HG03565 (cell line): ENCODE results near the gene FNTB.

Source experiments
- ATAC-seq: cut with Tn5 transposase; IDR thresholded peaks from one replicate; pipeline ENCODE4 v1.9.1; 2021; ENCODE audit warnings: mild to moderate bottlenecking, moderate library complexity; ENCODE audit not compliant: unreplicated experiment

The FNTB gene, protein sequence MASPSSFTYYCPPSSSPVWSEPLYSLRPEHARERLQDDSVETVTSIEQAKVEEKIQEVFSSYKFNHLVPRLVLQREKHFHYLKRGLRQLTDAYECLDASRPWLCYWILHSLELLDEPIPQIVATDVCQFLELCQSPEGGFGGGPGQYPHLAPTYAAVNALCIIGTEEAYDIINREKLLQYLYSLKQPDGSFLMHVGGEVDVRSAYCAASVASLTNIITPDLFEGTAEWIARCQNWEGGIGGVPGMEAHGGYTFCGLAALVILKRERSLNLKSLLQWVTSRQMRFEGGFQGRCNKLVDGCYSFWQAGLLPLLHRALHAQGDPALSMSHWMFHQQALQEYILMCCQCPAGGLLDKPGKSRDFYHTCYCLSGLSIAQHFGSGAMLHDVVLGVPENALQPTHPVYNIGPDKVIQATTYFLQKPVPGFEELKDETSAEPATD

DNA sequence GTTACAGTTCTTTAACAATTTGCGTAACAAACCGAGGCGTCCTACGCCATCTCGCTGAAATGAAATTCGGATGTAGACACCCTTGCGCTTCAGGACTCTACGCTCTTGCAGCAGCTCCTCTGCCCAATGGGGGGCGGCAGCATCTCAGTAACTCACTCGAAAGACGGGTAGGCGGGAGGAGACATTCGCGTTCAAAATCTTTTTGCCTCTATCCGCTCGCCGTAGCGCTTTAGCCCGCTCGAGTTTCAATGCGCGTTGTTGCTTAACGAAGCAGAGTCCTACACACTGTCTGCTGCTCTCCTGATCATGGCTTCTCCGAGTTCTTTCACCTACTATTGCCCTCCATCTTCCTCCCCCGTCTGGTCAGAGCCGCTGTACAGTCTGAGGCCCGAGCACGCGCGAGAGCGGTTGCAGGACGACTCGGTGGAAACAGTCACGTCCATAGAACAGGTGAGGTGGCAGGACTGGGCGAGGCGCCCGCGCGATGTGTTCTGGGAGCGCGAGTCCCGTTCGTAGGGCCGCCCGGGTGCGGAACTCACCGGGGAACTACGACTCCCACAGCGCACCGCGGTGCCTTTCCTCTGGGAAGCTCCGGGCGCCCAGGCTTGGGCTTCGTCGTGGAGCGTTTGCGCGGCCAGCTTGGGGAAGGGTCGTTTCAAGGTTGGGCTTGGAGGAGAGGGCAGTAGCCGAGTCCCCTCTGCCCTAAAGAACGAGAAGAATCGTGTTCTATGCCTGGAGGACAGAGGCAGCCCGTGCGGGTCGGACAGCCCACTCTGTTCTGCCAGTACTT is at the start of gene FNTB:
TSS of gene FNTB (plus strand) at position 248 of the 790 bp plus-strand sequence. CDS start at position 307, 59 bp downstream.
- ATAC-seq: peak; percentile 75

DNA sequence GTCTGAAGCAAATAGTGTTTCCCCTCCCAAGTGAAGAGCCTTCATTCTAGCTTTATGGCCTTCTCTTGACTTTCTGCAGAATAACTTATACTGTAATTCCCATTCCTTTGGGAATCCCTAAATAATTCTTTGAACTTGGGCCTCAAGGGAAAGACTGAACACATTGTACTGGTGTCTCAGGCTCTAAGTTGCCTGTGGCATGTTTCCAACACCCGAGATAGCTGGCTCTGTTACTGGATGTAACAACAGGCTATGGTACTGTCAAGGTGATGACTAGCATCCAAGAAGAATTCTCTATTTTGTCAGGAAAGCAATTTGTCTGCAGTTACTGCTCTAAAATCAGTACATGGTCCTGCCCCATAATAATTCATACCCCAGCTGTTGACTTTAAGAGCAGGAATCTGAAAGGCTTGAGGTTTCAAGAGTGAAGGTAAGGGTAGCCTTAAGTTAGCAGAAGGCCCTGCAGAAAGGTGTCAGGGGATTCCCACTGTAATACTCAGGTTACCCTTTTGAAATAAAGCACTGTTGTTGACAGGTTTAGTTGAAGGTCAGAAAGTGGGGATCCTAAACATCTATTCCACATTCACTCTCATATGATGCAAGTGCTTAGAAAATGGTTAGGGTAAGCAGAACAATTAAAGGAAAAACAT is 49.4 kb upstream of the FNTB start:
- ATAC-seq: no peak

DNA sequence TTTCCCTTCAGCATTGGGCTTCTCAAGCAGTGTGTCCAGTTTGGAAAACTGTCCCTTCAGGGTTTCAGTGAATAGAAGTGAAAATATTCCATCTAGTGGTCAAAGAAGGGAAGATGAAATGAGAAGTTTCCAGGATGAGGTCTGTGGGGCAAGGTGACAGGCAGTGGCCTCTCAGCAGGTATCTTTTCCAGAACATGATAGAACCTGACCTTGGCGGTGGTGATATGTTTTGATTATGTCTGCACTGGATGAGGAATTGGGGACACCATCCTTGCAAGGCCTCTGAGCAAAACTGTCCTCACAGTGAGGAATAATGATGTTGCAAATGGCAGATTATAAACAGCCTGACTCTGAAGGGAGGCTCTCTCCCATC is 48.9 kb upstream of the FNTB start:
- no peak for ATAC-seq

DNA sequence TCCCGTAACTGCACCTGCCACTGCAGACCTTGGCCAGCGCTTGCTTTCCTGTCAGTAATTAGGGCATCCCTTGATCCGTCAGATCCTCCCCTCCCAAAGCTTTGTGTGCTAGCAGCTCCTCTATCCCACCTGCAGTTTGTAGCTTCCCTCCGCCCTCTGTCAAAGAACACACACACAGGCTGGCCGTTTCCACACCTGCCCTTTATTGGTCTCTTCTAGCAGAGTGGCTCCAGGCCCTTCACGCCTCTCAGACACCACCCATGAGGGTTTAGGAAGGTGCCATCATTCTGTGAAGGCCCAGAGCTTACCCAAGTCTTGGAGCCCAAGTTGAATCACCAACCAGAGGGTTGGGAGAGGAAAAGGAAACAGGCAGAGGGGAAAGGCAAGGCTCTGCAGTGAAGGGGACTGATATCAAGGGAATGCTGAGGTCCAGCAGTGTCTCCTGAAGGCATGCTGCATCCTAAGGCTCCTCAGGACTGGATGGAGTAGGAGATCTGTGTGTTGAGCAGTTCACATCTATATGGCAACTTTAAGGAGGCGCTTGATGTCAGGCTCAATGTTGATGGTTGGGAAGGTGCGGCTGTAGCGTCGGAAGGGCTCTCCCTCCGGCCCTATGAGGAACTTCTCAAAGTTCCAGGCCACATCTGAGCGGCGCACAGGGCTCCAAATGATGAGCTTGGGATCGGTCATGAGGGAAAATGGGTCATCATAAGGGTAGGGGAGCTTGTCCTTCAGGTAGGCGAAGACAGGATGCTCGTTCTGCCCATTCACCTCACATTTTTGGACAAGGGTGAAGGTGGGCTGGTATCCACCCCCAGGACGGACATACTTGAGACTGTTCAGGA is 47.5 kb upstream of the FNTB start:
- no peak for ATAC-seq

DNA sequence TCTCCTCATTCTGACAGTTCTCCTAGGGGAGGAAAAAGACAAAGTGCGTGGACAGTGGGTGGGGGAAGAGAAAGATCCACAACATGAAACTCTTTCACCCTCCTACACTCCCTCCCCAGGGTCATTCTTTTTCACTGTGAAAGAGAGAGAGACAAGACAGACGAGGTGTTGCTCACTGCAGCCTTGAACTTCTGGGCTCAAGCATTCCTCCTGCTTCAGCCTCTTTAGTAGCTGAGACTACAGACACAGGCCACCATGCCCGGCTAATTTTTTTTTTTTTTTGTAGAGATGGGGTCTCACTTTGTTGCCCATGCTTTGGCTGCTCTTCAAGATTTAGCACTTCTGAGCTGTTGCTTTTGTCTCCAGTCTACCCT is 46.9 kb upstream of the FNTB start:
- ATAC-seq: no peak

DNA sequence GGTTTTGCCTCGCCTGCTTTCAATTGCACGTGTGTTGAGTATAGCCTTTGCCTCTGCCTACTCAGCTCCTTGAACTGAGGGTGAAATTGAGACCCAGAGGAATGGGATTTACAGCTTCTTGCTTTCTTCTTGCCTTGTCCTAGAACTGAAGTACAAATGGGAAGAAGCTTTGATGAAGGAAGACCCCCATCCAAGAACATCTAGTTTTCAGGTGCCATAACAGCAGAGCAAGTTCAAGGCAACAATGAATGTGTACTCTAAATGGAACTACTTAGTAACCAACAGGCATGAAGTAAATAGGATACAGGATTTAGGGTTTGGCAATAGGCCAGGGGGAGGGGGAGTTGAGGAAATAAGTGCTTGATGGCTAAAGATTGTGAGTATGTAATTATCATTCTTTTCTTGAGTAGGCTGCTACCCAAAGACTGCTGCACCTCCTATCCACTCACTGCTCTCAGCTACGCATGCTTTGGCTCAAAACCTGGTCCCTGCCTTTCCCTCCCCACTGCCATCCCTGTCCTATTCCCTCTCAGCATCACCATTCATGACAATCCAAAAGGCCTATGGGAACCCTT is 46.3 kb upstream of the FNTB start:
- ATAC-seq: no peak

DNA sequence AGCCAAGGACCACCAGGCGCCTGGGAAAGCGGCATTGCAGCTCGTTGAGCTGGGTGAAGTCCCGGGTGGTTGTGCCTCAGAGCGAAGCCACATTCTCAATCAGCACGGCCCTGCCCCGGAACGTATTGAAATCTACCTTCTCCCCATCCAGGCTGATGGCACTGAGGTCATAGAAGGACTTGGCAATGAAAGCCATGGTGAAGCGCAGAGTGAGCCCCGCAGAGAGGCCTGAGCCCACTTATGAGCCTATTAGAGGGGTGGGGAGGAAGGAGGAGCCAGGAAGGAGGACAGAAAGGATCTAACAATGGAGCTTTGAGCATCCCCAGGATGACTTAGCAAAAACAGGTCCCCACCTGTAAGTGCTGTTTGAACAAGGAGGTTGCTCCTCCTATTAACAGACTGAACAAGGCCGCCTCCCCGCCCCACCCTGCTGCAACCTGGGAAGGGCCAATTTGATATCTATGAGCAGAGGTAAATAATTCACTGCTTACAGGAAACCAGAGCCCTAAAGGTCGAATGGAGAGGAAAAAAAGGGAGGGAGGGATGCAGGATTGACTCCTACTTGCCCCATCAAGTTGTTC is 44.1 kb upstream of the FNTB start, which contains the start of gene GPX2:
TSS of gene GPX2 (minus strand) at position 215 of the 581 bp plus-strand sequence. CDS start at position 196, 19 bp downstream.
- ATAC-seq: no peak

DNA sequence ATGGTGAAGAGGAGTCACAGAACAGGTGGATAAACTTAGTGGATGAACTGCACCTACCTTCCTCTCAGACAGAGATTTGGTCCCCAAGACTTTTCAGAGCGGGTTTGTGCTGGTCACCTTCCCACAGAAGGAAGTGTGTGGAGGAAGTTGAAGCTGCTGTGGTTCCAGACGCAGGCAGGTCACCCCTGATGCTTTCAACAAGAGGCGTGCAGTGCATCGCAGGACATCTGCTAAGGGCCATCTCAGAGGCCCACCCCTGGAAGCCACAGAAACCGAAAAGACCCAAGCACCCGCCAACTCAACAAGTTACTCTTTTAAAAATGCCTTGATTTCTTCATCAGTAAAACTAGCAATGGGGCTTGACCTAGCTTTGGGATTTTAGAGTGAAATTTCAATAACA is 43.1 kb upstream of the FNTB start:
- ATAC-seq: no peak

DNA sequence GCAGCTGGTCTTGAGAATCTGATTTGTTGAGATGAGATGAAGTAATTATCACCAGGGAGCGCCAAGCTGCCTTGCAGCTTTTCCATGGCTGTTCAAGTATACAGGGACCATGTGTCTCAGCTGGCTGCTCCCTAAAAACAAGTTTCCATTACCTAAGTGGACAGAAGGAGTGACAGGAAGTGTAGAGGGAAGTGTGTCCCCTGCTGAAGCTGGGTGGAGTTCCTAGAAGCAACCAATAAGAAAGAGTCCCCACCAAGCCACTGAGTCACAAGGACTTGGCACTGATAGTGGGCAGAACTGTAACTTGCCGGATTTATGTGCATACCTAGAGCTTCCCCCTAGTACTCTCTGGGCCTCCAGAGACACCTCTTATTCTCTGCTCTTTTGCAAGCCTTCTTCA is 42.7 kb upstream of the FNTB start:
- ATAC-seq: no peak

DNA sequence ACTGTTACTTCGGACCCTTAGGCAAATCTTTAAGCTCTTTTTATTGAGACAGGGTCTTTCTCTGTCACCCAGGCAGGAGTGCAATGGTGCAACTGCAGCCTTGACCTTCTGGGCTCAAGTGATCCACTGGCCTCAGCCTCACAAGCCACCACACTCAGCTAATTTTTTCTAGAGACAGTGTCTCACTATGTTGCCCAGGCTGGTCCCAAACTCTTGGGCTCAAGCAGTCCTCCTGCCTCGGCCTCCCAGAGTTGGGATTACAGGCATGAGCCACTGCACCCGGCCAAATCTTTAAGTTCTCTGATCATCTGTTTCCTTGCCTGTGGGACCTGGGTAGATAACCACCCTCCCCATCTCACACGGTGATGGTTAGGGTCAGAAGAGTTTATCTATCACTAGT is 41.8 kb upstream of the FNTB start:
- ATAC-seq: no peak

DNA sequence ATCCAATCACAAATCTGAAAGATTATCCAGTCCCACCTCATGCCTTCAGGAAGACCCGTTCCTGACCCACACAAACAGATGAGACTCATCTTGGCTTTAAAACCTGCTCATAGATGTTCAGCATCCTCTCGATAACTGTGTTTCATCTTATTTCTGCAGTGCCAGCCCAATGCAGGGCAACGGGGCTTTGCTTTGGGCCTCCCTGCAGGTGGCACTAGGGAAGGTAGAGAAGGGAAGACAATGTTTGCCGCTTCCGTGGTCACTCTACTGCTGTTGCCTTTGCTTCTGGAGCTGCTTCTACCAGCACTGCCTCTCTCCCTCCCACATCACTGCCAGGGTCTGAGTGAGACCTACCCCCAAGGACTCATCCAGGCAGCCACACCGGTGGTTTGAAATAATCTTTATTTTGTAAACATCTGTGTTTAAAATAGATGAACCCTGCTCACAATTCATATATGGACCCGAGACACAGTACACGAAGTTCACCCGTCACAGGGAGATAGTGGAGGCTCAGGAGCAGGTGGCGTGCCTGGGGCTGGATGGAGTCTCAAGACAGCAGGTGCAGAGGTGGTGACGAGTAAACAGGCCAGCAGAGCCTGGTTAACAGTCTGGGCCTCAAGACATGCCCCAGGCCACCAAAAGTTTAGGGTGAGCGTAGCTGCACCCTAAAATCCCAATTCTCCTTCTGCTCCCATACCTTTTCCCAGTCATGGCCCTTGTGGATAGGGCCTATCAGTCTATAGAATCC is 41.1 kb upstream of the FNTB start:
- ATAC-seq: no peak

DNA sequence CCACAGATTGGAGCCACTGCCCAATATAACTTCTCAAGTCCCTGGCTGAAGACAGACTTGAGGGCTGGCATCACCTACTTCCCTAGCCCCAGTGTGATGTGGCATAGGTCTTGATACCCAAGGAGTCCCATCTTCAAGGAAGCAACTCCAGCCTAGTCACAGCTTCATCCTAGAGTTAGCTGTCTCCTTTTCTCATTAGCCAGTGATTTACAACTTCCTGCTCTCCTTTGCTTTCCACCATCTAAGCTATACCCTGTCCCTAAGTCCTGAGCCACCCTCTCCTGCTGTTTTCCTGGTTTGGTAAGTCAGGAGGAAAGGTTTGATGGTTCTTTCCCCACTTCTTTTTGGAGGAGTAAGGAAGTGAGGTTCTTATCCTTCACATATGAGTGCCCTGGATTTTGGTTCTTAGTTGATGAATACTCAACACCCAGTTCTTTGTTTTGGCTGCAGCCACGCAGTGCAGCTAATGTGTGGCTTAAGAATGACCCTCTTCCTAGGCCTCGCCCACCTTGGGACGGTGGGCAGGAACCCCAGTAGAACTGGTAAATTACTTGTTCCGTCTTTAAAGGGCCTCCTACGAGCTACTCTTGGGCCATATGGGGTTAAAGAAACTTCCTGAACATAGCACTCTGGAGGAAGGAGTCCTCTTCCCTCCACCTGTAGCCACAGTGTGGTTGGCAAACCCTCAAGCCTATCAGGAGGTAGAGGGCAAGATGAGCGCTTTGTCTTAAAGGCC is 40.2 kb upstream of the FNTB start:
- no peak for ATAC-seq

DNA sequence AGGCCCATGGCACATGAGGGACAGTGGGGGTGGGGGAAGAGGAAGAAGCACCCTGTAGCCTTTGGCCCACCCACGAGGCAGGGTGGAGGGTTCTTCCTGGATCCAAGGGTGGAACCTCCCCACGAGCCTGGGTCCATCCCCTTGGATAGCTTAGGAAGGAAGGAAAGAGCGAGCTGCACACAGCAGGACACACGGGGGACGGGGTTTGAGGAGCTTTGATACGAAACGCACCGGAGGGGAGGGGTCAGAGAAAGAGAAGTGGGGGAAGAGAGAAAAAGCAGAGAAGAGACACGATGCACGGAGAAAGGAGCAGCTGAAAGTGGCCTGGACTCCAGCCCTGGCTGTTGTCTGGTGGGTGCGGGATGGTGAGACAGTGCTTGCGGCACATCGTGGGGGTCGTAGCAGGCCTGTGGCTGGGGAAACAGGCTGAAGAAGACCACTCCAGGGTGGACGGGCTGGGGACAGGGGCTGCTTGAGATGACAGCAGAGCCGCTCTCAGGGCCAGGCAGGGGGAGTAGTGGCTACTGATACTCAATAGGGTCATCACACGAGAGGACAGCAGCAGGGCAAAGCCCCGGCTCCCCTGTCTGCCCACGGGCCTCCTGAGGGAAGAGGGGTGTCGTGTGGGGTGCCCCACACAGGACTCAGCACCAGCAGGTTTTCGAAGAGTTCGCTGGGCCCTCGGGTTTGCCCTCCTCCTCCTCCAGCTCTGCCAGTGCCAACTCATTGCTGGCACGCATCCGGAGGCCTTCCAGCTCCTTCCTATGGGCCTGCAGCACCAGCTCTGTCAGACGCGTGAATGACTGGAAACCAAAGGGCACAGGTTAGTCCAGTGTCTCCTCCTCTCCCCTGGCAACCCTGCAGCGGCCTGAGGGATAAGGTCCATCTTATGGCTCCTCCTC is 38.7 kb upstream of the FNTB start:
- ATAC-seq: no peak

DNA sequence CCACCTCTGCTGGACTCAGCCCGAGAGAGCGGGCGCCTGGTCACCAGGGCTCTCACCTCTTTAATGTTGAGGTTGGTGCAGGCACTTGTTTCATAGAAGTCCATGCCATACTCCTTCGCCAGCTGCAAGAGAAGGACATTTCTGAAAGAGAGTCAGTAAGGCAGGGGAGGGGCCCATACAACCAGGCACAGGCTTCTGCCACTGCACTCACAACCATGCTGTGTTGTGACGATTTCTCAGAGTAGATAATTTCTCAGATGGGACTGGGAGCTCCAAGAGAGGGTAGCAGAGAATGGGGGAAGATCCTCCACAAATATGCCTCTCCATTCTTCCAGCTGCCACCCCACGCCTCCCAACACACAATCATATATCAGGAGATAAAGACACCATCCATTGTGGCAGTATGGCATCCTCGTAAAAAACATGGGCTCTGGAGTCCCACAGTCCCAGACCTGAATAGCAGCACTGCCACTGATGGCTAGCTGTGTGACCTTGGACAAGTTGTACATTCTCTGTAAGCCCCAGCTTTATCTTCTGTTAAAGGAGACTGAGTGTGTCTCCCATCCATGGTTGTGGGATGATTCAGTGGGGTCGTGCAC is 38.0 kb upstream of the FNTB start:
- no peak for ATAC-seq

DNA sequence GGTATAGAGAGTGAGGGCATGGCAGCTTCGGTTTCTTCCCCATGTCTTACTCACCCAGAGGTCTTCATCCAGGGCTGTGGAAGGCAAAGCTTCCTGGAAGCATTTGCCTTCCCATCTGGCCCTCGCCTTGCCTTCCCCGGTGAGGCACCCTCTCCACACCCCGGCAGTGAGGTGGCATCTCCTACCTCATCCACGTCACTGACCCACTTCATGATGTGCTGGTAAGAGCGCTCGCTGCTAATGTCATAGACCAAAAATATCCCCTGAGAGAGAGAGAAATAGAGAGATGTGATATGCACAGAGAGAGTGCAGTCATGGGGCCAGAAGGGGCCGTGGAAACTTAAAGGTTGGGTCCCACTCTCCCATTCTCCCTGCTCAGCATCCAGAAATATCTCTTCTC is 35.8 kb upstream of the FNTB start:
- ATAC-seq: no peak

DNA sequence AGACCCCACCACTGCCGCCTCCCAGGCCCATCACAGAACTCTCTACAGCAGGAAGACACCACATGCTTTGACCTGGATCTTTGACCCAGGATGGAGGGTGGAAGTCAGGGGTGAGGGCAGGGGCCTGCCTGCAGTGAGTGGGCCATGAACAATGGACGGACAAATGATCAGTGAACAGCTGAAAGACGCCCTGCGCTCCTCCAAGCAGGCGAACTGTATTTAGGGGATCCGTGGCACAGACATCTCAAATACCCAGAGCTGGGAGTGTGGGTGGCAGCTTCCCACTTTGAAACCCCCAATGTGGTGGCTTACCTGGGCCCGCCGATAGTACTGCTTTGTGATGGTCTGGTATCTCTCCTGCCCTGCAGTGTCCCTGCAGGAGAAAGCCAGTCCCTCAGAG is 35.4 kb upstream of the FNTB start:
- no peak for ATAC-seq

DNA sequence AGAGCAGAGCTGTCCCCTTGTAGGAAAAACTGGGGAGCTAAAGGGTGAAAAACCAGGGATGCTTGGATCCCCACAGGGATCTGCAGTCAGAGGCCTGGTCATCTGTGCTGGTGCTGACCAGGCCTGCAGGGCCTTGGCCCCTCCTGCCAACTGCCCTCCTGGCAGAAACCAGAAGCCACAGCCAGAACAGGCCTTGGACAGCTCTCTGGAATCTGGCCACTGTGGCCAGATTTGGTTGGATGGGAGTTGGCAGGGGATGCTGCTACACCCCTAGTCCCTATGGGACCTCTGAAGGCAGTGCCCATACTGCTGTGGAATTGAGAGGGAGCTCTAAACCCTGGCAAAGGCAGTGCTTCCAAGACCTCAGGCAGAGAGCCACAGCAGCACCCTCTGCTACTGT is 35.0 kb upstream of the FNTB start:
- no peak for ATAC-seq
